Bone marrow (tissue), 2 donors: Measurements from ENCODE around the gene EVI5L.

Experiments
- DNase-seq, 2 donors: peaks; one replicate each; lab custom pipeline; 2025; lab: John Stamatoyannopoulos, UW

Gene EVI5L

GRCh38 chr19:7817801-7818200 lies 12.2 kb upstream of the EVI5L start:
- no peak for DNase-seq

GRCh38 chr19:7818806-7819205 lies 11.2 kb upstream of the EVI5L start:
- no peak for DNase-seq

GRCh38 chr19:7819337-7819736 lies 10.7 kb upstream of the EVI5L start:
- DNase-seq, result no peak

GRCh38 chr19:7820588-7820987 lies 9.4 kb upstream of the EVI5L start:
- DNase-seq, result no peak

GRCh38 chr19:7822910-7823515 lies 7.0 kb upstream of the EVI5L start:
- DNase-seq, result no peak

GRCh38 chr19:7823686-7824301 lies 6.2 kb upstream of the EVI5L start:
- DNase-seq, result no peak

GRCh38 chr19:7829166-7829520 lies 875 bp upstream of the EVI5L start:
- no peak for DNase-seq

- no peak for DNase-seq
Observed at GRCh38 chr19:7830272-7830771, 304 bp downstream of the EVI5L start.

- DNase-seq, result no peak
Observed at GRCh38 chr19:7830823-7831222, 805 bp downstream of the EVI5L start.

GRCh38 chr19:7831452-7831851 lies 1.4 kb downstream of the EVI5L start:
- no peak for DNase-seq

GRCh38 chr19:7832009-7832408 lies 2.0 kb downstream of the EVI5L start:
- no peak for DNase-seq

GRCh38 chr19:7832781-7833180 lies 2.8 kb downstream of the EVI5L start:
- DNase-seq, result no peak

GRCh38 chr19:7833225-7834099 lies 3.4 kb downstream of the EVI5L start:
- DNase-seq, result no peak

GRCh38 chr19:7839476-7839875 lies 9.5 kb downstream of the EVI5L start:
- DNase-seq, result no peak

GRCh38 chr19:7840629-7841028 lies 10.6 kb downstream of the EVI5L start:
- no peak for DNase-seq

- DNase-seq, result no peak
Observed at GRCh38 chr19:7841751-7842660, 12.0 kb downstream of the EVI5L start.

GRCh38 chr19:7842661-7843294 lies 12.8 kb downstream of the EVI5L start:
- no peak for DNase-seq

GRCh38 chr19:7843521-7843920 lies 13.5 kb downstream of the EVI5L start:
- no peak for DNase-seq

GRCh38 chr19:7844405-7844804 lies 14.4 kb downstream of the EVI5L start:
- DNase-seq, result no peak

GRCh38 chr19:7844951-7845350 lies 14.9 kb downstream of the EVI5L start:
- no peak for DNase-seq

GRCh38 chr19:7845390-7846154 lies 15.6 kb downstream of the EVI5L start:
- DNase-seq, result no peak
